T-helper 1 cell treated with Interleukin-12 subunit alpha and Interleukin-12 subunit beta and Interleukin-4 antibody, amounts not matched to agents 30 μg/mL and 1 μg/mL, for 36 hours (primary cell): ENCODE measurements around the gene ADAM30.

Experiments
- H3K27ac Mint-ChIP-seq: one replicate; pipeline ENCODE4 v1.8.0; 2021; ENCODE audit warnings: mild to moderate bottlenecking, mixed read lengths
- H3K27me3 Mint-ChIP-seq: one replicate; pipeline ENCODE4 v1.8.0; 2021; ENCODE audit warnings: low read depth, mixed read lengths
- H3K36me3 Mint-ChIP-seq: one replicate; pipeline ENCODE4 v1.8.0; 2021; ENCODE audit warnings: low read depth, mixed read lengths
- H3K4me1 Mint-ChIP-seq: one replicate; pipeline ENCODE4 v1.8.0; 2021; ENCODE audit warnings: low read depth, mixed read lengths
- H3K4me3 Mint-ChIP-seq: one replicate; pipeline ENCODE4 v1.8.0; 2021; ENCODE audit warnings: mild to moderate bottlenecking, moderate library complexity, mixed read lengths
- H3K9me3 Mint-ChIP-seq: one replicate; pipeline ENCODE4 v1.8.0; 2021; ENCODE audit warnings: mixed read lengths

Gene ADAM30

DNA sequence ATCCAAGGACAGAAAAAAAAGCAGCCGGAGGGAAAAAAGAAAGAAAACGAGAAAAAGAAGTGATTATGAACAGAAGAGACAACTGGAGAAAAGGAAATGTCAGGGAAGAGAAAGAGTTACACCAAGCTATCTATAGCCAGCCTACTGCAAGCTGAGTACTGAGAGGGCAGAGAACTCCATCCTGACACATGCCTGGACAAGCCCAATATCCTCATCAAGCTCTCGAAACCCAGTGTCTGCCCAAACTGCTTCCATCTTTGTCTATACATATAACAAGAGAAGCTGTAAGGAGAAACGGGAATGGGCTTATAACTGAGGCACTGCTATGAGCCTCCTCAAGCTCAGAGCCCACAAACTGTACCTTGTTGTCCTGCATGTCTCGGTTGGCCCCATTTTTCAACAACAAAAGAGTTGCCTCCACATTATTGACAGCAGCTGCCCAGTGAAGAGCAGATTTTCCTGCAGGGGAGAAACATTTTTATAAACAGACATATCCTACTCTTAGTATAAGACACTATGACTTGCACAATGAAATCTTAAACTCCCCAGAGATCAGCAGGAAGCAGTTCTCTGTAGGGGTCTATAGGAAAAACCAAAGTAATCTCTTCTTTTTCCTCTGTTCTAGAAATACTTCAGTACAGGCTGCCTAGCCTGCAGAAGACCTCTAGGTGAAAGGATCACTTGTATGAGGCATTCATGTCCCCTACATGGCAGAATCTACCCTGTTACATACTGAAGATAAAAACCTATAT is 21.2 kb upstream of the ADAM30 start:
- peaks cover 72% of the 10 kb centered on the region for H3K36me3 Mint-ChIP-seq
- H3K4me3 Mint-ChIP-seq = no peak overlapping the region
- H3K9me3 Mint-ChIP-seq = no peaks in the 10 kb centered on the region
- peak overlapping the region; percentile 27 for H3K27ac Mint-ChIP-seq
- no peaks in the 10 kb centered on the region for H3K27me3 Mint-ChIP-seq
- no peaks in the 10 kb centered on the region for H3K4me1 Mint-ChIP-seq

GRCh38 chr1:119915517-119915916 is 19.2 kb upstream of the ADAM30 start:
- Mint-ChIP-seq H3K4me1 (no peaks in the 10 kb centered on the region), H3K27ac (no peak overlapping the region), H3K27me3 (no peaks in the 10 kb centered on the region), H3K36me3 (peaks cover 61% of the 10 kb centered on the region), H3K9me3 (no peaks in the 10 kb centered on the region), H3K4me3 (no peak overlapping the region)

DNA sequence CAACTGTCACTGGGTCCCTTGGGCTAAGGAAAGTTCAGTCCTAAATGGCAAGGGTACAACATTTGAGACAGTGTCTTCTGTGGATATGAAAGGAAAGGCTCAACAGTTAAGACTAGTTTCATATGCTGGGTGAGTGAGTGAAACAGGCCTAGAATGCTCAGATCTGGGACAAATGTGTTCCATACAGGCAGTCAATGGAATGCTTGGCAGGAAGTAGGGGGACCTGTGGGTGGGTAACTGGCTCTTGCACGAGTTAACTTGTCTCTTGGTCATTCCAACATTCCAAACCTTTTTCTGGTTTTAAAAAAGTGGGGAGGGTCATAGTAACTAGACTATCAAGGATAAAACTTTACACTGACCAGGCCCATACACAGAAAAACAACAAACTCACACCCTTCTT is 17.8 kb upstream of the ADAM30 start:
- no peaks in the 10 kb centered on the region for H3K4me1 Mint-ChIP-seq
- H3K9me3 Mint-ChIP-seq = no peaks in the 10 kb centered on the region
- no peak overlapping the region for H3K4me3 Mint-ChIP-seq
- H3K27me3 Mint-ChIP-seq = no peaks in the 10 kb centered on the region
- H3K27ac Mint-ChIP-seq = no peak overlapping the region
- H3K36me3 Mint-ChIP-seq = peaks cover 55% of the 10 kb centered on the region

DNA sequence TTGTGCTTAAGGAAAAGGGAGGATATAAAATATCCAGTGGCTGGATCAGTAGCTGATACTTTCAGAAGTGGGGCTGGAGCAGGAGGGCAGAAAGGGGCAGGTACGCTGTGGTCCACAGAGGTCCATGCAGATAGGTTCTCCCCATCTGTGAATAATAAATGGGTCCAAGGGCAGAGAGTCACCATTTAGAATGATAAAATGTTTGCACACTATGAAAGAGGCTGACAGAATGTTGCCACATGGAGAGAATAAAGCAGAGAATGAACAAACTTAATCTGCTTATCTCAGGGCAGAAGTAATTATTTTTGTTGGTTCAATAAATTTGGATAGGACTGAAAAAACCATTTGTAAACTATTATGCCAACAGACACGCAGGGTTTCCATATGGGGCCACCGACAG is 16.6 kb upstream of the ADAM30 start:
- no peak overlapping the region for H3K27ac Mint-ChIP-seq
- no peak overlapping the region for H3K4me3 Mint-ChIP-seq
- no peaks in the 10 kb centered on the region for H3K27me3 Mint-ChIP-seq
- H3K9me3 Mint-ChIP-seq = no peaks in the 10 kb centered on the region
- no peaks in the 10 kb centered on the region for H3K4me1 Mint-ChIP-seq
- H3K36me3 Mint-ChIP-seq = peaks cover 46% of the 10 kb centered on the region

GRCh38 chr1:119911775-119912174 is 15.5 kb upstream of the ADAM30 start:
- Mint-ChIP-seq H3K4me1 (no peaks in the 10 kb centered on the region), H3K4me3 (no peak overlapping the region), H3K27ac (no peak overlapping the region), H3K27me3 (no peaks in the 10 kb centered on the region), H3K36me3 (peaks cover 42% of the 10 kb centered on the region), H3K9me3 (no peaks in the 10 kb centered on the region)

DNA sequence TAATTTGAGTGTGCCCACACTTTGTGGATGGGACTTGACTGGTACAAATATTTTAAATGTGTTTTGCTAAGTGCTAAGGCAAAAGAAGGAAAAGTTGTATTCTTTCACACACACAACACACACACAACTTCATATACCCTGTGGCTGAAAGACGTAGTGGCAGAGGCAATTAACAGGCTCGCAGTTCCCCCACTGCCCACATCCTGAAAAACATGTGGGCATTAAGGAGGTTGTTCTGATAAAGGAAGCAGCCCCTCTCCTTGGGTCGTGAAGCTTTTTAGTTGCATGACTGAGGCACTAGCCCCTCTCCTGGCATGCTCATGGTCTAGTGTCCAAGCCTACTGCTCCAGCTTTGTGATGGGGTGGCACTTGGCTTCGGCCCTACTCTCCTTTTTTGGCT is 14.3 kb upstream of the ADAM30 start:
- Mint-ChIP-seq H3K27ac (no peak overlapping the region), H3K36me3 (peaks cover 37% of the 10 kb centered on the region), H3K27me3 (peaks cover 5% of the 10 kb centered on the region), H3K9me3 (no peaks in the 10 kb centered on the region), H3K4me1 (no peaks in the 10 kb centered on the region), H3K4me3 (no peak overlapping the region)

DNA sequence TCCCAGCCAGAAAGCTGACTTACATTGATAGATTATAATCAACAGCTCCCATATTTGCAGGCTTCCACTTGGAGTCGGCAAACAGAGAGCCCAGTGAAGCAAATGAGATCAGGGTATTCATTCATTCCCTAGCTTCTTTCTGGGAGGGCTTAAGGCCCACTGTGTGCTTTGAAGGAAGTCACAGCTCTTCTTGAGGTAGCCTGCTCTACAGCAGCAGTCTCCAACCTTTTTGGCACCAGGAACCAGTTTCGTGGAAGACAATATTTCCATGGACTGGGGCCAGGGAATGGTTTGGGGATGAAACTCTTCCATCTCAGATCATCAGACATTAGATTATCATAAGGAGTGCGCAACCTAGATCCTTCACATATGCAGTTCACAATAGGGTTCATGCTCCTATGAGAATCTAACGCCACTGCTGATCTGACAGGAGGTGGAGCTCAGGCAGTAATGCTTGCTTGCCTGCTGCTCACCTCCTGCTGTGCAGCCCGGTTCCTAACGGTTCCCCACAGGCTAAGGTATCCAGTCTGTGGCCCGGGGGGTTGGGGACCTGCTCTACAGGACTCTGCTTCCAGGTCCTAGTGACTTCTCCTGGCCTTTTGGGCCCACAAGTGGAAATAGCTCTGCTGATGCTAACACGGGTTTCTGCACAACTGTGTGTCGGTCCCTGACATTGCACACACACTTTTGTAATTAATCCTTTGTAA is 13.7 kb upstream of the ADAM30 start:
- no peaks in the 10 kb centered on the region for H3K4me1 Mint-ChIP-seq
- H3K27ac Mint-ChIP-seq = no peak overlapping the region
- no peak overlapping the region for H3K4me3 Mint-ChIP-seq
- H3K27me3 Mint-ChIP-seq = peaks cover 11% of the 10 kb centered on the region
- H3K36me3 Mint-ChIP-seq = peaks cover 31% of the 10 kb centered on the region
- H3K9me3 Mint-ChIP-seq = peaks cover under 1% of the 10 kb centered on the region

- H3K36me3 Mint-ChIP-seq = peaks cover 23% of the 10 kb centered on the region
- H3K4me3 Mint-ChIP-seq = no peak overlapping the region
- no peak overlapping the region for H3K27ac Mint-ChIP-seq
- no peaks in the 10 kb centered on the region for H3K4me1 Mint-ChIP-seq
- H3K27me3 Mint-ChIP-seq = peaks cover 25% of the 10 kb centered on the region
- peaks cover 4% of the 10 kb centered on the region for H3K9me3 Mint-ChIP-seq
Observed at GRCh38 chr1:119908661-119909060, 12.3 kb upstream of the ADAM30 start.

GRCh38 chr1:119906927-119907652 is 10.8 kb upstream of the ADAM30 start:
- Mint-ChIP-seq H3K27ac (no peak overlapping the region), H3K4me3 (no peak overlapping the region), H3K27me3 (peaks cover 36% of the 10 kb centered on the region), H3K36me3 (peaks cover 11% of the 10 kb centered on the region), H3K4me1 (no peaks in the 10 kb centered on the region), H3K9me3 (peaks cover 4% of the 10 kb centered on the region)

- H3K27me3 Mint-ChIP-seq = peaks cover 48% of the 10 kb centered on the region
- H3K27ac Mint-ChIP-seq = no peak overlapping the region
- H3K36me3 Mint-ChIP-seq = peaks cover 10% of the 10 kb centered on the region
- H3K4me3 Mint-ChIP-seq = no peak overlapping the region
- H3K9me3 Mint-ChIP-seq = peaks cover 4% of the 10 kb centered on the region
- H3K4me1 Mint-ChIP-seq = no peaks in the 10 kb centered on the region
Observed at GRCh38 chr1:119903443-119903835, 7.1 kb upstream of the ADAM30 start.

- H3K27ac Mint-ChIP-seq = no peak overlapping the region
- no peak overlapping the region for H3K4me3 Mint-ChIP-seq
- peaks cover 10% of the 10 kb centered on the region for H3K36me3 Mint-ChIP-seq
- H3K27me3 Mint-ChIP-seq = peaks cover 48% of the 10 kb centered on the region
- peaks cover 4% of the 10 kb centered on the region for H3K9me3 Mint-ChIP-seq
- no peaks in the 10 kb centered on the region for H3K4me1 Mint-ChIP-seq
Observed at GRCh38 chr1:119902775-119903442, 6.6 kb upstream of the ADAM30 start.

- H3K27ac Mint-ChIP-seq = no peak overlapping the region
- H3K36me3 Mint-ChIP-seq = no peaks in the 10 kb centered on the region
- no peaks in the 10 kb centered on the region for H3K9me3 Mint-ChIP-seq
- peaks cover 8% of the 10 kb centered on the region for H3K4me1 Mint-ChIP-seq
- H3K27me3 Mint-ChIP-seq = peaks cover 33% of the 10 kb centered on the region
- H3K4me3 Mint-ChIP-seq = no peak overlapping the region
Observed at GRCh38 chr1:119898981-119899720, 2.8 kb upstream of the ADAM30 start.

DNA sequence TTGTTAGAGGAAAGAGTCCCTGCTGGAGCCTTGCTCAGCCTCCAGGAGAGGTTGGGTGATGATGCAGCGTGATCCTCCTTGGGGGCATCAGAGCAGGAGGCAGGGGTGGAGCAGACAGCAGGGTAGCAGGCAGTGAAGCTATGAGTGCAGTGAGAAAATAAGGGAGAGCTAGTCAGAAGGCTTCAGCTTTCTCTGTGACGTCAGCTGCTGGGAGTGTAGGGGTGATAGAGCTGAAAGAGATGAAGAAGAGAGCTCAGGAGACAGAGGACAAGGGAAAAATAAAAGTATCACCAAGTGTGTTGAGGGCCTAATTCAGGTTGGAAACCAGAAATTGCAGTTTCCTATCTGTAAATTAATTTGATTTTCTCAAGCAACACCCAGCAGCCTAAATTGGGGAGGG is 2.2 kb upstream of the ADAM30 start:
- Mint-ChIP-seq H3K4me1 (peaks cover 14% of the 10 kb centered on the region), H3K36me3 (no peaks in the 10 kb centered on the region), H3K27me3 (peaks cover 27% of the 10 kb centered on the region), H3K27ac (no peak overlapping the region), H3K4me3 (no peak overlapping the region), H3K9me3 (no peaks in the 10 kb centered on the region)

GRCh38 chr1:119895102-119895501 is 1.2 kb downstream of the ADAM30 start:
- Mint-ChIP-seq H3K27me3 (peaks cover 4% of the 10 kb centered on the region), H3K4me3 (no peak overlapping the region), H3K4me1 (peaks cover 26% of the 10 kb centered on the region), H3K27ac (no peak overlapping the region), H3K36me3 (no peaks in the 10 kb centered on the region), H3K9me3 (no peaks in the 10 kb centered on the region)
